ENCODE measurements around the gene ADH6. TPM values are rescaled to one million over a fixed set of nuclear protein-coding genes. Genes with fewer than 3 reads are reported as not detected.

The ADH6 gene
- polyA plus RNA-seq, 1 of the 3 experiments (the other 2 are of a cell fraction): not detected

DNA sequence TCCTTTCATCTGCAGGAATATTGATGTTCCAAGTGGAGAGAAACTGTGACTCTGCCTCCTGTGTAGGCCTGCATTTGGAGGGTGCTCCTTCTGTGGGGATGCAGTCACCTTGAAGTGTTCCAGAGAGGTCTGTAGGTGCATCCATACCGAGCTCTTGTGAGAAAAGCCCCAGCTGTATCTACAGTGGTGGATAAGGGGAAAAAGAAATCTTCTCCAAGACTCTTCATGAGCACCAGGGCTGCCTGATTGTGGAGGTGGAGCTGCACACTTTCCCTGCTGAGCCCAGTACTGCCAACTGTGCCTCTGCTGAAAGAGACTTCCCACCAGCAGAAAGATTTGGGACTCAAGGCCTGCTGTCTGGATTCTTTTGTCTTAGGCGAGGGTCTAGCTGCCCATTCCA is 39.9 kb downstream of the ADH6 start:
- Histone ChIP-seq H3K9ac (no peak overlapping the region), H3K27ac (ENCODE audit: low read depth in 2 of 2, low read length in 1 of 2) (no peak overlapping the region), H3K27me3 (ENCODE audit: insufficient read depth) (no peaks in the 10 kb centered on the region), H3K36me3 (replicated peaks in 1 of 2; ENCODE audit: control insufficient read depth in 1 of 2, insufficient read depth in 2 of 2, low read length in 1 of 2) (no peaks in the 10 kb centered on the region), H3K79me2 (ENCODE audit: insufficient read depth) (no peaks in the 10 kb centered on the region), H3K9me3 (no peaks in the 10 kb centered on the region), H4K20me1 (ENCODE audit: insufficient read depth) (no peaks in the 10 kb centered on the region), H3K4me1 (ENCODE audit: control insufficient read depth in 1 of 2, insufficient read depth in 2 of 2, low read depth in 1 of 2, low read length in 1 of 2) (no peaks in the 10 kb centered on the region), H3K4me2 (no peak overlapping the region), H3F3A (replicated peaks; ENCODE audit: insufficient read depth) (no peaks in the 10 kb centered on the region), H3K4me3 (ENCODE audit: low read depth in 2 of 2, low read length in 1 of 2) (no peak overlapping the region), H2AFZ (ENCODE audit: low read depth) (no peak overlapping the region), H3K9me2 (no peaks in the 10 kb centered on the region)
- WGBS (ENCODE audit: low lambda C conversion rate): 0% methylated on average over 1 of the region's 2 CpGs
- ChIA-PET CTCF (no interaction called here), POLR2A (no interaction called here)
- TF ChIP-seq USF2 (IDR thresholded peaks at IDR 0.05; ENCODE audit: borderline replicate concordance, low read depth, low read length) (no peak), EZH2phosphoT487 (IDR thresholded peaks at IDR 0.05; ENCODE audit: borderline replicate concordance, low read depth) (no peak), JUND (IDR thresholded peaks at IDR 0.05) (no peak), NFIC (IDR thresholded peaks at IDR 0.05; ENCODE audit: borderline replicate concordance) (no peak), YY1 (IDR thresholded peaks at IDR 0.05; ENCODE audit: low read depth) (no peak), IRF3 (IDR thresholded peaks at IDR 0.05; ENCODE audit: low read depth, low read length) (no peak), REST (IDR thresholded peaks at IDR 0.05; ENCODE audit: low read depth, low read length) (no peak), TAF1 (IDR thresholded peaks at IDR 0.05; ENCODE audit: borderline replicate concordance, low read depth, low read length) (no peak), FOXM1 (IDR thresholded peaks at IDR 0.05; ENCODE audit: low read depth) (no peak), POLR2AphosphoS5 (IDR thresholded peaks at IDR 0.05; ENCODE audit: low read depth, low read length) (no peak), GATA2 (CRISPR knock-in tag; IDR thresholded peaks at IDR 0.05) (no peak), MEF2A (IDR thresholded peaks at IDR 0.05; ENCODE audit: borderline replicate concordance, low read depth) (no peak), NRF1 (IDR thresholded peaks at IDR 0.05; ENCODE audit: low read depth, low read length) (no peak), TCF12 (IDR thresholded peaks at IDR 0.05) (no peak), TEAD4 (IDR thresholded peaks at IDR 0.05; ENCODE audit: borderline replicate concordance, insufficient read depth) (no peak), FOXJ3 (CRISPR knock-in tag; IDR thresholded peaks at IDR 0.05) (no peak), MXI1 (IDR thresholded peaks at IDR 0.05; ENCODE audit: low read depth, low read length) (no peak), EP300 (IDR thresholded peaks at IDR 0.05; ENCODE audit: borderline replicate concordance in 1 of 2, low read depth in 1 of 2, low read length in 1 of 2) (no peak), ELF1 (IDR thresholded peaks at IDR 0.05) (no peak)
- DNase-seq: no peak

Measured in SK-N-SH (cell line).